Lower leg skin (tissue), 4 donors: Measurements from ENCODE around the gene SGSH. TPM values are rescaled to one million over a fixed set of nuclear protein-coding genes. Genes with fewer than 3 reads are reported as not detected.

Source experiments
- DNase-seq, 2 donors: peaks; one replicate each; pipeline ENCODE4 v3.0.0-alpha.2; 2019; ENCODE audit warnings: low spot score in 2 of 2
- H3K4me3 ChIP-seq: fragments of 200-600 bp; sonication (generic); 2 replicates; pipeline ENCODE4 v1.5.1; 2017; ENCODE audit warnings: mild to moderate bottlenecking, low read depth; ENCODE audit not compliant: poor library complexity, severe bottlenecking
- CTCF ChIP-seq, 3 donors: fragments of 450-650 bp; IDR thresholded peaks; one replicate each; pipeline ENCODE4 v1.5.1; 2016; ENCODE audit warnings: antibody characterized with exemption in 3 of 3, mild to moderate bottlenecking in 3 of 3, moderate library complexity in 2 of 3
- POLR2A ChIP-seq, 2 donors: fragments of 450-650 bp; IDR thresholded peaks; one replicate each; pipeline ENCODE4 v1.6.1; 2016 to 2017; ENCODE audit warnings: antibody characterized with exemption in 2 of 2, mild to moderate bottlenecking in 1 of 2, moderate library complexity in 1 of 2
- WGBS, 2 donors: methylation state at CpG; one replicate each; pipeline ENCODE4 v1.1.5; 2018; 5-methylcytosine and 5-hydroxymethylcytosine counted together
- intact Hi-C: fragments of 100-400 bp; cut with DNase I; formaldehyde crosslinking; loops from one replicate; pipeline ENCODE4 v1.15.0; 2023; ENCODE audit warnings: low total_unique reads
- total RNA-seq, 4 donors: library from RNA; depleted of rRNA; stranded (reverse); fragments of >200 nt; gene quantifications; one replicate each; pipeline ENCODE4 v1.1.0, GENCODE V29; 2016

The SGSH gene
- total RNA-seq, 4 donors from 2014 or later = 19.4 to 47.3 (median 37.0) TPM

GRCh38 chr17:80256034-80256350 is 35.9 kb upstream of the SGSH start:
- intact Hi-C loops = no loop called here

GRCh38 chr17:80254396-80255251 is 34.5 kb upstream of the SGSH start:
- no peak for DNase-seq
- intact Hi-C loops = loop anchor here (5.0 kb wide), 1 partner anchor 172 kb away; no protein-coding TSS in a partner anchor
- TF ChIP-seq POLR2A (IDR thresholded peaks at IDR 0.05) (no peak), CTCF (IDR thresholded peaks at IDR 0.05) (no peak)
- H3K4me3 ChIP-seq = no peak overlapping the region
- 52 to 61% methylated on average over 13 of the region's 13 CpGs for WGBS, 2 donors

More at GRCh38 chr17:80256034-80256350, 35.9 kb upstream of the SGSH start:
- no peak for DNase-seq
- WGBS, 2 donors = 96 to 97% methylated on average over 5 of the region's 5 CpGs
- TF ChIP-seq POLR2A (IDR thresholded peaks at IDR 0.05) = no peak
- no peak for TF ChIP-seq CTCF (IDR thresholded peaks at IDR 0.05)
- H3K4me3 ChIP-seq = no peak overlapping the region

GRCh38 chr17:80253631-80254395 is 33.7 kb upstream of the SGSH start:
- DNase-seq = no peak
- H3K4me3 ChIP-seq = no peak overlapping the region
- intact Hi-C loops = loop anchor here (5.0 kb wide), 1 partner anchor 172 kb away; no protein-coding TSS in a partner anchor
- WGBS, 2 donors = 89 to 91% methylated on average over 20 to 21 of the region's 21 CpGs
- no peak for TF ChIP-seq POLR2A (IDR thresholded peaks at IDR 0.05)
- TF ChIP-seq CTCF (IDR thresholded peaks at IDR 0.05) = no peak

DNA sequence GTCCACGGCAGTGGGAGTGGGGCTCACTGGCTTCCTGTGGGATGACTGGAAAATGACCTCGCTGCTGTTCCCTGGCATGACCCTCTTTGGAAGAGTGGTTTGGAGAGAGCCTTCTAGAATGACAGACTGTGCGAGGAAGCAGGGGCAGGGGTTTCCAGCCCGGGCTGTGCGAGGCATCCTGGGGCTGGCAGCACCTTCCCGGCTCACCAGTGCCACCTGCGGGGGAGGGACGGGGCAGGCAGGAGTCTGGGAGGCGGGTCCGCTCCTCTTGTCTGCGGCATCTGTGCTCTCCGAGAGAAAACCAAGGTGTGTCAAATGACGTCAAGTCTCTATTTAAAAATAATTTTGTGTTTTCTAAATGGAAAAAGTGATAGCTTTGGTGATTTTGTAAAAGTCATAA is 32.7 kb upstream of the SGSH start:
- TF ChIP-seq CTCF (IDR thresholded peaks at IDR 0.05) = no peak
- TF ChIP-seq POLR2A (IDR thresholded peaks at IDR 0.05) = no peak
- 40 to 46% methylated on average over 13 of the region's 13 CpGs for WGBS, 2 donors
- no peak for DNase-seq
- H3K4me3 ChIP-seq = no peak overlapping the region
- intact Hi-C loops = loop anchor here (5.0 kb wide), 1 partner anchor 171 kb away; no protein-coding TSS in a partner anchor

DNA sequence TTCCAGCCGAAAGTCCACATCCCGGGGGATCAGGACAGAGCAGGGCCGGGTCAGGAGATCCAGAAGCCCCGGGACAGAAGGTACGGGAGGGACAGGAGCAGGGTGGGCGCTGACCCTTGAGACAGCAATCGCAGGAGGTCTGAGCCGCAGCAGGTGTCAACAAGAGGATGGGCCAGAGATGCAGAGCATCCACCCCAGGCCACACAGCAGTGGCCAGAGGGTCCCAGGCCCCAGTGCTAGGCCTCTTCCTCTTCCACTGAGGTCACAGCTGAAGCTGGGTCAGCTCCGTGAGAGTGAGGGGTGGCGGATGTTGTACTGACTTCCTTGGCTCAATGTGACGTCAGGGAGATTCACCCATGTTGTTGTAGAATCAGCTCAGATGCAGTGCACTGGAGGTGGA is 31.8 kb upstream of the SGSH start:
- WGBS, 2 donors = 90 to 91% methylated on average over 11 of the region's 11 CpGs
- DNase-seq = no peak
- intact Hi-C loops = loop anchor here (5.0 kb wide), 1 partner anchor 170 kb away; no protein-coding TSS in a partner anchor
- no peak overlapping the region for H3K4me3 ChIP-seq
- no peak for TF ChIP-seq POLR2A (IDR thresholded peaks at IDR 0.05)
- TF ChIP-seq CTCF (IDR thresholded peaks at IDR 0.05) = no peak
